ENCODE results near the gene NAA80.
A peak's percentile ranks its signal among the peaks of the same experiment; 100 is the strongest.

The NAA80 gene

GRCh38 chr3:50327943-50328691, 28.9 kb upstream of the NAA80 start, which contains the start of gene TUSC2:
Gene TUSC2 (minus strand): TSS chr3:50328223. CDS start chr3:50328099, 124 bp downstream.
- peak; percentile 98 for DNase-seq

GRCh38 chr3:50327129-50327528, 27.9 kb upstream of the NAA80 start:
- no peak for DNase-seq

GRCh38 chr3:50326182-50326541, 27.0 kb upstream of the NAA80 start:
- no peak for DNase-seq

GRCh38 chr3:50325497-50326181, 26.4 kb upstream of the NAA80 start:
- no peak for DNase-seq

- DNase-seq: no peak
Measured at GRCh38 chr3:50325113-50325480, 25.9 kb upstream of the NAA80 start.

GRCh38 chr3:50324351-50325112, 25.3 kb upstream of the NAA80 start:
- DNase-seq: peak; percentile 89

GRCh38 chr3:50323614-50324199, 24.5 kb upstream of the NAA80 start:
- peak; percentile 48 for DNase-seq

GRCh38 chr3:50323092-50323600, 23.9 kb upstream of the NAA80 start:
- DNase-seq: peak; percentile 50

- no peak for DNase-seq
Measured at GRCh38 chr3:50322386-50323091, 23.3 kb upstream of the NAA80 start, which contains the start of gene HYAL2. Gene HYAL2 (minus strand): TSS chr3:50322745. CDS start chr3:50320489, 2,256 bp downstream.

GRCh38 chr3:50322115-50322385, 22.8 kb upstream of the NAA80 start:
- no peak for DNase-seq

GRCh38 chr3:50321336-50322114, 22.3 kb upstream of the NAA80 start:
- peak; percentile 94 for DNase-seq

- peak; percentile 85 for DNase-seq
Measured at GRCh38 chr3:50320853-50321335, 21.7 kb upstream of the NAA80 start.

GRCh38 chr3:50319894-50320625, 20.9 kb upstream of the NAA80 start:
- DNase-seq: no peak

- peak; percentile 45 for DNase-seq
Measured at GRCh38 chr3:50319181-50319893, 20.1 kb upstream of the NAA80 start.

- no peak for DNase-seq
Measured at GRCh38 chr3:50318615-50319014, 19.4 kb upstream of the NAA80 start.

- DNase-seq: no peak
Measured at GRCh38 chr3:50318163-50318562, 19.0 kb upstream of the NAA80 start.

GRCh38 chr3:50317300-50317699, 18.1 kb upstream of the NAA80 start:
- no peak for DNase-seq

GRCh38 chr3:50316657-50317242, 17.5 kb upstream of the NAA80 start:
- peak; percentile 98 for DNase-seq

GRCh38 chr3:50314816-50315215, 15.6 kb upstream of the NAA80 start:
- DNase-seq: no peak

GRCh38 chr3:50314342-50314741, 15.1 kb upstream of the NAA80 start:
- no peak for DNase-seq

Data from islet precursor cell (in vitro differentiated cells).